ENCODE data around the gene CC2D2B.

The CC2D2B gene

GRCh38 chr10:96038476-96039387 lies 131.0 kb downstream of the CC2D2B start:
- Histone ChIP-seq H3K36me3 (no peaks in the 10 kb centered on the region), H3K4me3 (no peak overlapping the region), H3K9me3 (no peaks in the 10 kb centered on the region), H3K27ac (no peak overlapping the region), H3K27me3 (no peaks in the 10 kb centered on the region), H3K4me1 (peaks cover 0 to 6% (median 1%) of the 10 kb centered on the region in 4 donors)
- TF ChIP-seq CTCF (IDR thresholded peaks at IDR 0.05), result no peak
- no peak for DNase-seq
- intact Hi-C loops (cut with DNase I; ENCODE audit: low total_unique reads), result no loop called here

DNA sequence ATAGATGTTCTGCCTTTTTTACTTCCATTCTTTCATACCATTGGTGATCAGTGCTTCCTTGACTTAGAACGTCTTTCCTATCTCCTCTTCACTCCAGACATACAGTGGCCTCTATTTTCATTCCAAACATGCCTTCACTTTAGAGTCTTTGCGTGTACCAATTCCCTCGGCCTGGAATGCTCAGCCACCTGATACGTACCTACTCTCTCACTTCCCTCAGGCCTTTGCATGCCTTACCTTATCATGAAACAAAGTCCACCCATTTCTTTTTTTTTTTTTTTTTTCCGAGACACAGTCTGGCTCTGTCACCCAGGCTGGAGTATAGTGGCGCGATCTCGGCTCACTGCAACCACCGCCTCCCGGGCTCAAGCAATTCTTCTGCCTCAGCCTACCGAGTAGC lies 133.4 kb downstream of the CC2D2B start:
- no peak overlapping the region for H3K27ac ChIP-seq
- H3K4me3 ChIP-seq, result no peak overlapping the region
- no peaks in the 10 kb centered on the region for H3K9me3 ChIP-seq
- H3K27me3 ChIP-seq, result no peaks in the 10 kb centered on the region
- intact Hi-C loops (cut with DNase I; ENCODE audit: low total_unique reads), result no loop called here
- no peak for DNase-seq
- TF ChIP-seq CTCF (IDR thresholded peaks at IDR 0.05), result no peak
- peaks cover 0 to 16% (median 7%) of the 10 kb centered on the region in 4 donors for H3K4me1 ChIP-seq
- no peaks in the 10 kb centered on the region for H3K36me3 ChIP-seq

DNA sequence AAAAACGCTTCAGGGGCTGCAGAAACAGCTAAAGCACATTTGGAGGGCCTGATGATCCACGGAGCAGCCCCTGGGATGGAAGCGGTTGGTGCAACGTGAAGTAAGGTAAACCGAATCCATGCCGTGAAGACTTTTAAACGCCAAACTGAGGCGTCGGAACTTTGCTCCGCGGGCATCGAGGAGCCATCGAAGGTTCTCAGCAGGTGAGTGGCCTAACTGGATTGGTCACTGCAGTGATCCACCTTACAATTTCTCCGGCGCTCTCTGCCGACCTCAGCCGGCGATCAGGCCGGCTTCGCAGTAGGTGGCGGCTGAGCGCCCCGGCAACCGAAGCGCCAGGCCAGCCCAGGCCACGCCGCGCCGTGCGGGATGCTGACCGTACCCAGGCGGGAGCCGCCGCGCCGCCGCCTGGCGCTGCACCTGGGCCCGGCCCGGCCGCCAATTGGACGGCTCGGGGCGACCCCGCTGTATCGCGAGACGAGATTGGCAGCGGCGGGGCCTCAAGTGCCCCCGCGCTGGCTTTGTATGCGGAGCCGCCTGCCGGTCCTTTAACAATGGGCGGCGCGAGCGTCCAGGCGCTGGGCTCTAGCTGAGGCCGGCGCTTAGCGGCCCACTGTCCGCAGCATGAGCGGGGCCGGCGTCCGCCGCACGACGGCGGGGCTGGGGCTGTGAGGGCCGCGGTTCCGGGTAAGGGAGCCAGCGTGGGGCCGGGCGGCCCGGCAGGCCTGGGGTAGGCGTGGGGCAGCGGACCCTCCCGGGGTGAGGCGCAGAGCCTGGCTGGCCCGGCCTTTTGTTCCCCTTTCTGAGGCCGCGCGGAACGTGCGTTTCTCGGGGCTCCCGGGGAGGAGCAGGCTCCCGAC lies 135.5 kb downstream of the CC2D2B start, which contains the start of gene CCNJ:
Gene CCNJ, plus strand, starts transcription at position 551 of the 860 bp plus-strand sequence. CDS start 811 bp downstream, outside the sequence.
- peak within 1 kb of the TSS; percentile 79 to 82 for H3K4me3 ChIP-seq
- H3K36me3 ChIP-seq, result peaks cover 0 to 4% (median 0%) of the 10 kb centered on the region in 3 donors
- peak within 1 kb of the TSS; percentile 81 to 85 for H3K27ac ChIP-seq
- DNase-seq, result peak; percentile 86 to 91
- no peaks in the 10 kb centered on the region for H3K27me3 ChIP-seq
- intact Hi-C loops (cut with DNase I; ENCODE audit: low total_unique reads), result no loop called here
- H3K4me1 ChIP-seq, result peaks cover 0 to 16% (median 7%) of the 10 kb centered on the region in 4 donors
- TF ChIP-seq CTCF (IDR thresholded peaks at IDR 0.05), result peak; percentile 15 to 20
- H3K9me3 ChIP-seq, result no peaks in the 10 kb centered on the region

DNA sequence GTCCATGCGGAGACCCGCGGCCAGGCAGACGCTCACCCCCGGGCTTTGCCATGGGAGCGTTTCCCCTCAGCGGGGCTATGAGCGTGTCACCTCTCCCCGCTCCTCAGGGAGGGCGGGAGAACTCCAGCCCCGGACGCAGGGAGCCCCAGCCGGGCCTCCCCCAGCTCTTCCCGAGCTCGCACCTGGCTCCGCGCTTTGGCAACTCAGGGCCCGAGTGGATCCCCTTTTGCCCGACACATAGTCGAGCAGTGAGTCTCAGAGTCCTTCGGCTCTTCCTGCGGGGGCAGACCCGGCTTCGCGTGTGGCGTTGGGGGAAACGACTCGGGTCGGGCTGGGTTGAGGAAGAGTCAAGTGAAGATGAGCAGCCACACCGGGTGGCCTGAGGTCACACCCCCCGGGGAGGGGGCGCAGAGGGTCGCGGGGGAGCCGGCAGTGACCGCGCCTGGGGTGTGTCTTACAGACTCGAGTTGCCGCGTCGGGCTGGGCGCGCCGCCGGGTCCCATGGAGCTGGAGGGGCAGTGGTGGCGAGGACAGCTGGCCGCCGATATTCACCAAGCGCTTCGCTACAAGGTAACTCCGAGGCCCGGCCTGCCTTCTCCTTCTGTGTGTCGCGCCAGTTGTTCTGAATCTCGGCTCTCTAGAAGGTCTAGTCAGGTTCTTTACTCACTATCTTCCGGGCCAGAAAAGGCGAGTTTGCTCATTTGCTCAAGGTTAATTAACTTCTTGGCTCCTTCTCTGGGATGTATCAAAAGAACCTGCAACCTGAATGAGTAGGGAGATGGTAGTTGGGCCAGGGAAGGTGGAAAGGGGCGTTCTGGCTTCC lies 136.3 kb downstream of the CC2D2B start:
- Histone ChIP-seq H3K36me3 (peaks cover 0 to 4% (median 0%) of the 10 kb centered on the region in 3 donors), H3K4me3 (peak overlapping the region; percentile 79 to 82), H3K9me3 (no peaks in the 10 kb centered on the region), H3K27me3 (no peaks in the 10 kb centered on the region), H3K27ac (peak overlapping the region; percentile 81 to 85), H3K4me1 (peaks cover 0 to 16% (median 7%) of the 10 kb centered on the region in 4 donors)
- TF ChIP-seq CTCF (IDR thresholded peaks at IDR 0.05), result no peak
- DNase-seq, result peak; percentile 46 to 70
- intact Hi-C loops (cut with DNase I; ENCODE audit: low total_unique reads), result no loop called here

GRCh38 chr10:96044736-96045135 lies 137.0 kb downstream of the CC2D2B start:
- intact Hi-C loops (cut with DNase I; ENCODE audit: low total_unique reads), result no loop called here
- DNase-seq, result no peak
- Histone ChIP-seq H3K27ac (peak overlapping the region in 1 of 2 donors; percentile 85), H3K4me3 (peak overlapping the region; percentile 79 to 82), H3K36me3 (peaks cover 0 to 4% (median 0%) of the 10 kb centered on the region in 3 donors), H3K27me3 (no peaks in the 10 kb centered on the region), H3K4me1 (peaks cover 0 to 16% (median 7%) of the 10 kb centered on the region in 4 donors), H3K9me3 (no peaks in the 10 kb centered on the region)
- no peak for TF ChIP-seq CTCF (IDR thresholded peaks at IDR 0.05)

All from tibial artery (tissue), 4 donors.